ENCODE results near the gene PTMS.

- no peak for TF ChIP-seq POLR2A (IDR thresholded peaks at IDR 0.05; ENCODE audit: low read depth, low read length)
- TF ChIP-seq POLR2AphosphoS5 (IDR thresholded peaks at IDR 0.05; ENCODE audit: low read depth, low read length) = no peak
- no peak for TF ChIP-seq PAX5 (IDR thresholded peaks at IDR 0.05; ENCODE audit: insufficient read depth, low read length, severe bottlenecking)
- TF ChIP-seq TAF1 (IDR thresholded peaks at IDR 0.05; ENCODE audit: low read depth, low read length) = no peak
- TF ChIP-seq SPI1 (IDR thresholded peaks at IDR 0.05; ENCODE audit: low read depth, low read length) = peak; percentile 66
These were observed 47.2 kb downstream of the PTMS start for GRCh38 chr12:6813363-6813762.

Measured in GM12891 (cell line).